SK-N-SH (cell line): ENCODE results near the gene TIGD3. TPM values are rescaled to one million over a fixed set of nuclear protein-coding genes. Genes with fewer than 3 reads are reported as not detected.
A peak's percentile ranks its signal among the peaks of the same experiment; 100 is the strongest.

Experiments
- CTCF ChIA-PET: fragments of 300-600, 350-600 bp; formaldehyde crosslinking; extraction: SDS; loops from one replicate; lab custom pipeline; 2021; lab: Yijun Ruan, JAX
- POLR2A ChIA-PET: fragments of 350-600 bp; sonication (Branson Sonifier 250); formaldehyde crosslinking; extraction: SDS; loops from one replicate; lab custom pipeline; 2020; ENCODE audit warnings: antibody characterized with exemption, inconsistent platforms; lab: Yijun Ruan, JAX
- DNase-seq: peaks from one replicate; pipeline ENCODE4 v3.0.0; 2012
- H2AFZ ChIP-seq: fragments of 200-600 bp; sonication (generic); 2 replicates; pipeline ENCODE4 v1.8.1; 2016; ENCODE audit warnings: antibody characterized with exemption, mild to moderate bottlenecking, low read depth
- H3F3A ChIP-seq: fragments of 200-600 bp; sonication (generic); replicated peaks from 2 replicates; pipeline ENCODE3; 2016; ENCODE audit warnings: antibody characterized with exemption, mild to moderate bottlenecking; ENCODE audit not compliant: insufficient read depth
- H3K27ac ChIP-seq, 2 experiments: fragments of 200-500 bp in 1 of 2; fragments of 200-600 bp in 1 of 2; sonication (Bioruptor generic) in 1 of 2; sonication (generic), shearing (Covaris generic) in 1 of 2; 2 replicates each; pipeline versions ENCODE4 v1.5.1 to v1.6.1; 2014 to 2016; ENCODE audit warnings: low read depth in 2 of 2, inconsistent platforms in 1 of 2, low read length in 1 of 2, mild to moderate bottlenecking in 1 of 2, mixed read lengths in 1 of 2
- H3K27me3 ChIP-seq: fragments of 200-600 bp; sonication (generic), shearing (Covaris generic); 2 replicates; pipeline ENCODE4 v1.6.1; 2016; ENCODE audit warnings: mixed run types; ENCODE audit not compliant: insufficient read depth
- H3K36me3 ChIP-seq, 2 experiments: fragments of 200-500 bp in 1 of 2; fragments of 200-600 bp in 1 of 2; sonication (Bioruptor generic) in 1 of 2; sonication (generic) in 1 of 2; replicated peaks in 1 of 2; 2 replicates each; pipeline versions ENCODE3 to v1.5.1; 2014 to 2016; ENCODE audit warnings: low read length in 1 of 2, mild to moderate bottlenecking in 1 of 2; ENCODE audit not compliant: insufficient read depth in 2 of 2, control insufficient read depth in 1 of 2
- H3K4me1 ChIP-seq, 2 experiments: fragments of 200-500 bp in 1 of 2; fragments of 200-600 bp in 1 of 2; sonication (Bioruptor generic) in 1 of 2; sonication (generic), shearing (Covaris generic) in 1 of 2; 2 replicates each; pipeline versions ENCODE4 v1.5.1 to v1.6.1; 2014 to 2016; ENCODE audit warnings: low read depth in 1 of 2, low read length in 1 of 2, mixed run types in 1 of 2; ENCODE audit not compliant: insufficient read depth in 2 of 2, control insufficient read depth in 1 of 2
- H3K4me2 ChIP-seq: fragments of 200-600 bp; sonication (generic), shearing (Covaris generic); 2 replicates; pipeline ENCODE4 v1.6.1; 2017; ENCODE audit warnings: mixed run types
- H3K4me3 ChIP-seq, 2 experiments: fragments of 200-500 bp in 1 of 2; fragments of 200-600 bp in 1 of 2; sonication (Bioruptor generic) in 1 of 2; sonication (generic), shearing (Covaris generic) in 1 of 2; 2 replicates each; pipeline versions ENCODE4 v1.5.1 to v1.8.1; 2014 to 2016; ENCODE audit warnings: low read depth in 2 of 2, inconsistent platforms in 1 of 2, low read length in 1 of 2, mild to moderate bottlenecking in 1 of 2, mixed read lengths in 1 of 2, moderate library complexity in 1 of 2
- H3K79me2 ChIP-seq: fragments of 200-600 bp; sonication (generic); 2 replicates; pipeline ENCODE4 v1.8.1; 2017; ENCODE audit warnings: mild to moderate bottlenecking; ENCODE audit not compliant: insufficient read depth
- H3K9ac ChIP-seq: fragments of 200-600 bp; sonication (generic); 2 replicates; pipeline ENCODE4 v1.6.1; 2017; ENCODE audit warnings: mixed run types
- H3K9me2 ChIP-seq: fragments of 200-600 bp; sonication (generic); 2 replicates; pipeline ENCODE4 v1.6.1; 2017; ENCODE audit warnings: mixed run types
- H3K9me3 ChIP-seq: fragments of 200-600 bp; sonication (generic); 2 replicates; pipeline ENCODE4 v1.6.1; 2017; ENCODE audit warnings: mixed run types, mild to moderate bottlenecking, moderate library complexity
- H4K20me1 ChIP-seq: fragments of 200-600 bp; sonication (generic); 2 replicates; pipeline ENCODE4 v1.6.1; 2017; ENCODE audit warnings: mild to moderate bottlenecking, mixed run types; ENCODE audit not compliant: insufficient read depth
- CHD2 ChIP-seq: fragments of 150-350 bp; IDR thresholded peaks from 2 replicates; pipeline ENCODE4 v1.6.1; 2018; ENCODE audit warnings: low read length; ENCODE audit not compliant: partially characterized antibody
- CTCF ChIP-seq: fragments of 200-600 bp; sonication (generic); IDR thresholded peaks from 2 replicates; pipeline ENCODE4 v1.6.1; 2017; ENCODE audit warnings: antibody characterized with exemption, mild to moderate bottlenecking, moderate library complexity
- ELF1 ChIP-seq: IDR thresholded peaks from 2 replicates; pipeline ENCODE4 v1.4.0; 2012
- EP300 ChIP-seq, 2 experiments: IDR thresholded peaks; 2 replicates each; pipeline versions ENCODE4 v1.4.0 to v1.6.1; 2012; ENCODE audit warnings: borderline replicate concordance in 1 of 2, low read depth in 1 of 2, low read length in 1 of 2
- FOSL2 ChIP-seq: IDR thresholded peaks from 2 replicates; pipeline ENCODE4 v1.4.0; 2012; ENCODE audit warnings: low read depth, mild to moderate bottlenecking, moderate library complexity, borderline replicate concordance
- FOXM1 ChIP-seq: IDR thresholded peaks from 2 replicates; pipeline ENCODE4 v1.4.0; 2012; ENCODE audit warnings: low read depth, mild to moderate bottlenecking
- GABPA ChIP-seq: IDR thresholded peaks from 2 replicates; pipeline ENCODE4 v1.4.0; 2012; ENCODE audit warnings: low read depth, mild to moderate bottlenecking
- IRF3 ChIP-seq: fragments of 150-350 bp; IDR thresholded peaks from 2 replicates; pipeline ENCODE4 v1.6.1; 2016; ENCODE audit warnings: mild to moderate bottlenecking, low read depth, low read length
- MAX ChIP-seq: IDR thresholded peaks from 2 replicates; pipeline ENCODE4 v1.4.0; 2012; ENCODE audit warnings: low read depth
- MEF2A ChIP-seq: IDR thresholded peaks from 2 replicates; pipeline ENCODE4 v1.4.0; 2012; ENCODE audit warnings: low read depth, borderline replicate concordance
- MXI1 ChIP-seq: IDR thresholded peaks from 2 replicates; pipeline ENCODE4 v1.6.1; 2012; ENCODE audit warnings: mild to moderate bottlenecking, low read depth, low read length, improper control_type of control experiment
- NFIC ChIP-seq: IDR thresholded peaks from 2 replicates; pipeline ENCODE4 v1.4.0; 2012; ENCODE audit warnings: borderline replicate concordance
- POLR2AphosphoS5 ChIP-seq: IDR thresholded peaks from 2 replicates; pipeline ENCODE4 v1.6.1; 2012; ENCODE audit warnings: low read depth, low read length
- RAD21 ChIP-seq: IDR thresholded peaks from 2 replicates; pipeline ENCODE4 v1.6.1; 2012; ENCODE audit warnings: mild to moderate bottlenecking, low read length
- RCOR1 ChIP-seq: fragments of 150-350 bp; IDR thresholded peaks from 2 replicates; pipeline ENCODE4 v1.6.1; 2017; ENCODE audit warnings: antibody characterized with exemption, low read length
- REST ChIP-seq: IDR thresholded peaks from 2 replicates; pipeline ENCODE4 v1.6.1; 2012; ENCODE audit warnings: mild to moderate bottlenecking, low read depth, low read length, moderate library complexity
- RFX5 ChIP-seq: IDR thresholded peaks from 2 replicates; pipeline ENCODE4 v1.6.1; 2012; ENCODE audit warnings: mild to moderate bottlenecking, improper control_type of control experiment, low read length
- RXRA ChIP-seq: IDR thresholded peaks from 2 replicates; pipeline ENCODE4 v1.4.0; 2012; ENCODE audit warnings: low read depth, mild to moderate bottlenecking, borderline replicate concordance
- SMC3 ChIP-seq: IDR thresholded peaks from 2 replicates; pipeline ENCODE4 v1.6.1; 2012; ENCODE audit warnings: low read depth, low read length, improper control_type of control experiment
- TEAD4 ChIP-seq: IDR thresholded peaks from 2 replicates; pipeline ENCODE4 v1.4.0; 2012; ENCODE audit warnings: mild to moderate bottlenecking, borderline replicate concordance; ENCODE audit not compliant: insufficient read depth
- USF2 ChIP-seq: fragments of 150-350 bp; IDR thresholded peaks from 2 replicates; pipeline ENCODE4 v1.6.1; 2017; ENCODE audit warnings: antibody characterized with exemption, low read length, low read depth, borderline replicate concordance
- WGBS: methylation state at CpG from one replicate; pipeline ENCODE4 v1.1.6; 2017; ENCODE audit warnings: low lambda C conversion rate; 5-methylcytosine and 5-hydroxymethylcytosine counted together
- polyA plus RNA-seq, 3 experiments: library from polyadenylated mRNA; depleted of rRNA; stranded (reverse); fragments of >200 nt; gene quantifications; 2 replicates each; pipeline ENCODE4 v1.2.3, GENCODE V29; 2012
- TF ChIP-seq, protein P1 (sequence below): IDR thresholded peaks from 2 replicates; pipeline ENCODE4; 2012
- TF ChIP-seq, protein P2 (sequence below): IDR thresholded peaks from 2 replicates; pipeline ENCODE4 v1.4.0; 2012; ENCODE audit warnings: low read depth, borderline replicate concordance

TIGD3 gene
- polyA plus RNA-seq, 1 of the 3 experiments (the other 2 are of a cell fraction): 0.41 TPM

GRCh38 chr11:65321828-65322485, 32.6 kb upstream of the TIGD3 start:
- H2AFZ ChIP-seq: no peak overlapping the region
- peaks cover 44% of the 10 kb centered on the region for H3K79me2 ChIP-seq
- H3K27ac ChIP-seq: peak overlapping the region in 1 of 2 experiments; percentile 5; a peak in 1 of 4 replicates
- DNase-seq: peak; percentile 84
- H3K27me3 ChIP-seq: no peaks in the 10 kb centered on the region
- POLR2A ChIA-PET: interaction anchor here (0.7 to 2.9 kb wide), 3 partner anchors 12 to 185 kb away, joined by 3 to 14 read pairs (median 3); partner anchors contain the start of gene DPF2
- peaks cover 24% of the 10 kb centered on the region; the same call in 1 of the 2 replicates for H4K20me1 ChIP-seq
- H3F3A ChIP-seq: peaks cover 9% of the 10 kb centered on the region
- H3K36me3 ChIP-seq: peaks cover 3 to 18% of the 10 kb centered on the region in 2 experiments
- H3K4me2 ChIP-seq: no peak overlapping the region
- H3K9me2 ChIP-seq: no peaks in the 10 kb centered on the region
- H3K4me1 ChIP-seq: peaks cover 2 to 16% of the 10 kb centered on the region in 2 experiments; a peak in 2 of 4 replicates
- H3K4me3 ChIP-seq: no peak overlapping the region
- CTCF ChIA-PET: interaction anchor here (0.7 to 24.1 kb wide), 3 partner anchors 8 to 40 kb away, joined by 3 to 1118 read pairs (median 19); no protein-coding TSS in a partner anchor
- H3K9ac ChIP-seq: no peak overlapping the region
- no peaks in the 10 kb centered on the region for H3K9me3 ChIP-seq
- WGBS: 84% methylated on average over 11 of the region's 13 CpGs
- TF ChIP-seq IRF3: no peak
- TF ChIP-seq POLR2AphosphoS5: no peak
- TF ChIP-seq MAX: no peak
- TF ChIP-seq FOXM1: no peak
- TF ChIP-seq MEF2A: no peak
- TF ChIP-seq SMC3: no peak
- TF ChIP-seq RCOR1: no peak
- no peak for TF ChIP-seq ELF1
- TF ChIP-seq, protein P1, sequence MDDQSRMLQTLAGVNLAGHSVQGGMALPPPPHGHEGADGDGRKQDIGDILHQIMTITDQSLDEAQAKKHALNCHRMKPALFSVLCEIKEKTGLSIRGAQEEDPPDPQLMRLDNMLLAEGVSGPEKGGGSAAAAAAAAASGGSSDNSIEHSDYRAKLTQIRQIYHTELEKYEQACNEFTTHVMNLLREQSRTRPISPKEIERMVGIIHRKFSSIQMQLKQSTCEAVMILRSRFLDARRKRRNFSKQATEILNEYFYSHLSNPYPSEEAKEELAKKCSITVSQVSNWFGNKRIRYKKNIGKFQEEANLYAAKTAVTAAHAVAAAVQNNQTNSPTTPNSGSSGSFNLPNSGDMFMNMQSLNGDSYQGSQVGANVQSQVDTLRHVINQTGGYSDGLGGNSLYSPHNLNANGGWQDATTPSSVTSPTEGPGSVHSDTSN: no peak
- TF ChIP-seq, protein P2, sequence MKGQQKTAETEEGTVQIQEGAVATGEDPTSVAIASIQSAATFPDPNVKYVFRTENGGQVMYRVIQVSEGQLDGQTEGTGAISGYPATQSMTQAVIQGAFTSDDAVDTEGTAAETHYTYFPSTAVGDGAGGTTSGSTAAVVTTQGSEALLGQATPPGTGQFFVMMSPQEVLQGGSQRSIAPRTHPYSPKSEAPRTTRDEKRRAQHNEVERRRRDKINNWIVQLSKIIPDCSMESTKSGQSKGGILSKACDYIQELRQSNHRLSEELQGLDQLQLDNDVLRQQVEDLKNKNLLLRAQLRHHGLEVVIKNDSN: peak; percentile 51; the same call in 1 of the 2 replicates
- no peak for TF ChIP-seq CTCF
- TF ChIP-seq REST: no peak
- TF ChIP-seq RFX5: no peak
- TF ChIP-seq RXRA: no peak
- no peak for TF ChIP-seq GABPA
- TF ChIP-seq EP300 (IDR thresholded peaks at IDR 0.05; ENCODE audit: borderline replicate concordance in 1 of 2, low read depth in 1 of 2, low read length in 1 of 2): no peak
- TF ChIP-seq RAD21: no peak
- TF ChIP-seq TEAD4: no peak
- peak; percentile 67 for TF ChIP-seq NFIC
- peak; percentile 86; the same call in 1 of the 2 replicates for TF ChIP-seq MXI1
- no peak; the same call in 1 of the 2 replicates for TF ChIP-seq USF2
- TF ChIP-seq FOSL2: no peak
- TF ChIP-seq CHD2: no peak
